HL-60 (cell line): ENCODE measurements around the gene FBXL17.

ENCODE experiments used
- POLR2AphosphoS5 ChIP-seq: IDR thresholded peaks from 2 replicates; pipeline ENCODE4 v1.6.1; 2012; ENCODE audit warnings: low read depth
- TF ChIP-seq, protein P1 (sequence below): IDR thresholded peaks from 2 replicates; pipeline ENCODE4 v1.6.1; 2012; ENCODE audit warnings: low read depth; ENCODE audit not compliant: insufficient replicate concordance
- TF ChIP-seq, protein P2 (sequence below): IDR thresholded peaks from one replicate; pipeline ENCODE4 v1.5.1; 2011; ENCODE audit warnings: low read length, control low read depth, inconsistent platforms; ENCODE audit not compliant: insufficient read depth

DNA sequence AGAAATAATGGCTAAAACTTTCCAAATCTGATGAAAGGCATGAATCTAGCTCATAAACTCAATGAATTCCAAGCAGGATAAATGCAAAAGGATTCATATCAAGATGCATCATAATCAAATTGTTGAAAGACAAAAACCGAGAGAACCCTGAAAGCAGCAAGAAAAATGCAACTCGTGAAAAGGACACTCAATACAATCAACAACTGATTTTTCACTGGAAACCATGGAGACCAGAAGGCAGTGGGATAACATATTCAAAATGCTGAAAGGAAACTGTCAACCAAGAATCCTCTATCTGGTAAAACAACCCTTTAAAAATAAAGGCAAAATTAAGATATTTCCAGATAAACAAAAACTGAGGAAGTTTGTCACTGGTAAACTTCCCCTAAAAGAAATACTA is 9.5 kb downstream of the FBXL17 start:
- TF ChIP-seq, protein P1, sequence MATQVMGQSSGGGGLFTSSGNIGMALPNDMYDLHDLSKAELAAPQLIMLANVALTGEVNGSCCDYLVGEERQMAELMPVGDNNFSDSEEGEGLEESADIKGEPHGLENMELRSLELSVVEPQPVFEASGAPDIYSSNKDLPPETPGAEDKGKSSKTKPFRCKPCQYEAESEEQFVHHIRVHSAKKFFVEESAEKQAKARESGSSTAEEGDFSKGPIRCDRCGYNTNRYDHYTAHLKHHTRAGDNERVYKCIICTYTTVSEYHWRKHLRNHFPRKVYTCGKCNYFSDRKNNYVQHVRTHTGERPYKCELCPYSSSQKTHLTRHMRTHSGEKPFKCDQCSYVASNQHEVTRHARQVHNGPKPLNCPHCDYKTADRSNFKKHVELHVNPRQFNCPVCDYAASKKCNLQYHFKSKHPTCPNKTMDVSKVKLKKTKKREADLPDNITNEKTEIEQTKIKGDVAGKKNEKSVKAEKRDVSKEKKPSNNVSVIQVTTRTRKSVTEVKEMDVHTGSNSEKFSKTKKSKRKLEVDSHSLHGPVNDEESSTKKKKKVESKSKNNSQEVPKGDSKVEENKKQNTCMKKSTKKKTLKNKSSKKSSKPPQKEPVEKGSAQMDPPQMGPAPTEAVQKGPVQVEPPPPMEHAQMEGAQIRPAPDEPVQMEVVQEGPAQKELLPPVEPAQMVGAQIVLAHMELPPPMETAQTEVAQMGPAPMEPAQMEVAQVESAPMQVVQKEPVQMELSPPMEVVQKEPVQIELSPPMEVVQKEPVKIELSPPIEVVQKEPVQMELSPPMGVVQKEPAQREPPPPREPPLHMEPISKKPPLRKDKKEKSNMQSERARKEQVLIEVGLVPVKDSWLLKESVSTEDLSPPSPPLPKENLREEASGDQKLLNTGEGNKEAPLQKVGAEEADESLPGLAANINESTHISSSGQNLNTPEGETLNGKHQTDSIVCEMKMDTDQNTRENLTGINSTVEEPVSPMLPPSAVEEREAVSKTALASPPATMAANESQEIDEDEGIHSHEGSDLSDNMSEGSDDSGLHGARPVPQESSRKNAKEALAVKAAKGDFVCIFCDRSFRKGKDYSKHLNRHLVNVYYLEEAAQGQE: no peak
- TF ChIP-seq, protein P2, sequence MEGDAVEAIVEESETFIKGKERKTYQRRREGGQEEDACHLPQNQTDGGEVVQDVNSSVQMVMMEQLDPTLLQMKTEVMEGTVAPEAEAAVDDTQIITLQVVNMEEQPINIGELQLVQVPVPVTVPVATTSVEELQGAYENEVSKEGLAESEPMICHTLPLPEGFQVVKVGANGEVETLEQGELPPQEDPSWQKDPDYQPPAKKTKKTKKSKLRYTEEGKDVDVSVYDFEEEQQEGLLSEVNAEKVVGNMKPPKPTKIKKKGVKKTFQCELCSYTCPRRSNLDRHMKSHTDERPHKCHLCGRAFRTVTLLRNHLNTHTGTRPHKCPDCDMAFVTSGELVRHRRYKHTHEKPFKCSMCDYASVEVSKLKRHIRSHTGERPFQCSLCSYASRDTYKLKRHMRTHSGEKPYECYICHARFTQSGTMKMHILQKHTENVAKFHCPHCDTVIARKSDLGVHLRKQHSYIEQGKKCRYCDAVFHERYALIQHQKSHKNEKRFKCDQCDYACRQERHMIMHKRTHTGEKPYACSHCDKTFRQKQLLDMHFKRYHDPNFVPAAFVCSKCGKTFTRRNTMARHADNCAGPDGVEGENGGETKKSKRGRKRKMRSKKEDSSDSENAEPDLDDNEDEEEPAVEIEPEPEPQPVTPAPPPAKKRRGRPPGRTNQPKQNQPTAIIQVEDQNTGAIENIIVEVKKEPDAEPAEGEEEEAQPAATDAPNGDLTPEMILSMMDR: no peak
- TF ChIP-seq POLR2AphosphoS5: no peak
